Measurements from ENCODE around the gene NAPA.
"Not testable (repeated sequence)": the region's sequence is repeated elsewhere in the genome, so short reads cannot be mapped to it uniquely, and the experiment has no call there.

Gene NAPA

GRCh38 chr19:47486220-47486619 is 28.6 kb downstream of the NAPA start:
- not testable (repeated sequence) for DNase-seq (ENCODE audit: low read depth)

- DNase-seq (ENCODE audit: low read depth), result no peak
These were observed 29.7 kb downstream of the NAPA start for GRCh38 chr19:47485210-47485609.

GRCh38 chr19:47483800-47484690 is 30.8 kb downstream of the NAPA start, which contains the start of gene KPTN:
Gene KPTN (minus strand): TSS chr19:47484219. CDS start chr19:47484160, 59 bp downstream.
- peak; percentile 65 for DNase-seq (ENCODE audit: low read depth)

GRCh38 chr19:47483200-47483599 is 31.7 kb downstream of the NAPA start:
- DNase-seq (ENCODE audit: low read depth), result no peak

- DNase-seq (ENCODE audit: low read depth), result no peak
These were observed 33.3 kb downstream of the NAPA start for GRCh38 chr19:47481460-47482052.

GRCh38 chr19:47480658-47481057 is 34.2 kb downstream of the NAPA start:
- DNase-seq (ENCODE audit: low read depth), result no peak

GRCh38 chr19:47479701-47480503 is 35.0 kb downstream of the NAPA start:
- no peak for DNase-seq (ENCODE audit: low read depth)

GRCh38 chr19:47476438-47476972 is 38.4 kb downstream of the NAPA start:
- no peak for DNase-seq (ENCODE audit: low read depth)

GRCh38 chr19:47475465-47475864 is 39.4 kb downstream of the NAPA start:
- no peak for DNase-seq (ENCODE audit: low read depth)

GRCh38 chr19:47473336-47473735 is 41.5 kb downstream of the NAPA start:
- DNase-seq (ENCODE audit: low read depth), result no peak

GRCh38 chr19:47471733-47472457 is 43.0 kb downstream of the NAPA start, which contains the start of gene SLC8A2:
Gene SLC8A2 (minus strand): TSS chr19:47471893. CDS start chr19:47466403, 5,490 bp downstream.
- DNase-seq (ENCODE audit: low read depth), result no peak

GRCh38 chr19:47471381-47471732 is 43.5 kb downstream of the NAPA start:
- no peak for DNase-seq (ENCODE audit: low read depth)

- no peak for DNase-seq (ENCODE audit: low read depth)
These were observed 44.2 kb downstream of the NAPA start for GRCh38 chr19:47470447-47471195.

GRCh38 chr19:47469719-47470118 is 45.1 kb downstream of the NAPA start:
- DNase-seq (ENCODE audit: low read depth), result no peak

GRCh38 chr19:47469363-47469700 is 45.5 kb downstream of the NAPA start:
- no peak for DNase-seq (ENCODE audit: low read depth)

- DNase-seq (ENCODE audit: low read depth), result no peak
These were observed 46.9 kb downstream of the NAPA start for GRCh38 chr19:47467914-47468313.

GRCh38 chr19:47465957-47466356 is 48.9 kb downstream of the NAPA start:
- no peak for DNase-seq (ENCODE audit: low read depth)

- DNase-seq (ENCODE audit: low read depth), result no peak
These were observed 50.0 kb downstream of the NAPA start for GRCh38 chr19:47464675-47465419.

GRCh38 chr19:47461876-47462275 is 53.0 kb downstream of the NAPA start:
- no peak for DNase-seq (ENCODE audit: low read depth)

- DNase-seq (ENCODE audit: low read depth), result no peak
These were observed 55.4 kb downstream of the NAPA start for GRCh38 chr19:47459477-47459876.

All from HS-5 (cell line).